Cardiac atrium fibroblast (primary cell): ENCODE data around the gene KCTD17. TPM values are rescaled to one million over a fixed set of nuclear protein-coding genes. Genes with fewer than 3 reads are reported as not detected.

Experiments
- total RNA-seq: library from RNA; depleted of rRNA; stranded (reverse); fragments of >200 nt; gene quantifications from 2 replicates; pipeline ENCODE4 v1.2.3, GENCODE V29; 2015

Gene KCTD17
- total RNA-seq: 32.1 and 35.7 TPM in 2 replicates

GRCh38 chr22:37051391-37052385 is at the start of gene KCTD17:
KCTD17 (plus strand) TSS chr22:37051742; CDS start chr22:37051761, 19 bp downstream.

GRCh38 chr22:37019309-37020191 is 32.0 kb upstream of the KCTD17 start, which contains the start of the genes MPST and TST:
MPST (plus strand) TSS chr22:37019742; CDS start chr22:37019837, 95 bp downstream.
TST (minus strand) TSS chr22:37019447; CDS start chr22:37018732, 715 bp downstream.

GRCh38 chr22:37109242-37109917 is 57.8 kb downstream of the KCTD17 start, which contains the start of gene TMPRSS6:
TMPRSS6 (minus strand) TSS chr22:37109713; CDS start chr22:37103417, 6,296 bp downstream.

Other genes with a start within 250 kb of the KCTD17 start
- gene PVALB, start 234.7 kb upstream of the KCTD17 start, total RNA-seq: not detected in 2 replicates
- not detected in 2 replicates for gene NCF4, start 190.7 kb upstream of the KCTD17 start, total RNA-seq
- 0.18 and 2.6 TPM in 2 replicates for gene CSF2RB, start 138.1 kb upstream of the KCTD17 start, total RNA-seq
- gene TST, start 32.3 kb upstream of the KCTD17 start, total RNA-seq: 49.4 and 56.7 TPM in 2 replicates
- 109 and 111 TPM in 2 replicates for gene MPST, start 32.0 kb upstream of the KCTD17 start, total RNA-seq
- gene TMPRSS6, start 58.0 kb downstream of the KCTD17 start, total RNA-seq: not detected in 2 replicates
- not detected in 2 replicates for gene IL2RB, start 98.2 kb downstream of the KCTD17 start, total RNA-seq
- gene C1QTNF6, start 136.5 kb downstream of the KCTD17 start, total RNA-seq: 20.1 and 20.4 TPM in 2 replicates
- gene SSTR3, start 160.7 kb downstream of the KCTD17 start, total RNA-seq: not detected in 2 replicates
- gene RAC2, start 192.5 kb downstream of the KCTD17 start, total RNA-seq: 61.9 and 66.1 TPM in 2 replicates
- not detected in 2 replicates for gene CYTH4, start 230.8 kb downstream of the KCTD17 start, total RNA-seq